Upper lobe of left lung (tissue), 4 donors: ENCODE data around the gene LZIC.

Experiments used
- CTCF ChIP-seq, 6 experiments: fragments of 450-650 bp in 4 of 6; fragments of 200-600 bp in 2 of 6; sonication (generic) in 2 of 6; IDR thresholded peaks; one replicate each; pipeline ENCODE4 v1.5.1; 2016 to 2019; ENCODE audit warnings: antibody characterized with exemption in 6 of 6
- EP300 ChIP-seq, 4 donors: sonication (generic); formaldehyde crosslinking; IDR thresholded peaks; one replicate each; pipeline ENCODE4 v1.5.1; 2017; ENCODE audit warnings: antibody characterized with exemption in 4 of 4, control low read depth in 2 of 4

- TF ChIP-seq CTCF (IDR thresholded peaks at IDR 0.05) (no peak), EP300 (IDR thresholded peaks at IDR 0.05) (no peak)
Observed at GRCh38 chr1:9960011-9960410, 16.8 kb upstream of the LZIC start.
